Transverse colon (tissue), 4 donors: ENCODE data around the gene ZNF26. TPM values are rescaled to one million over a fixed set of nuclear protein-coding genes. Genes with fewer than 3 reads are reported as not detected.
"Not testable (repeated sequence)": the region's sequence is repeated elsewhere in the genome, so short reads cannot be mapped to it uniquely, and the experiment has no call there.

ENCODE experiments used
- DNase-seq: peaks from one replicate; pipeline ENCODE4 v3.0.0-alpha.2; 2019
- H3K27ac ChIP-seq, 4 donors: fragments of 200-600 bp; sonication (generic); 2 replicates each; pipeline ENCODE4 v1.5.1; 2016 to 2018; ENCODE audit warnings: inconsistent platforms in 4 of 4
- H3K27me3 ChIP-seq: fragments of 200-600 bp; sonication (generic); 2 replicates; pipeline ENCODE4 v1.5.1; 2017; ENCODE audit warnings: inconsistent platforms
- H3K36me3 ChIP-seq, 4 donors: fragments of 200-600 bp; sonication (generic); 2 replicates each; pipeline ENCODE4 v1.5.1; 2017 to 2019; ENCODE audit warnings: inconsistent platforms in 4 of 4
- H3K4me1 ChIP-seq, 4 donors: fragments of 200-600 bp; sonication (generic); 2 replicates each; pipeline ENCODE4 v1.5.1; 2017 to 2020; ENCODE audit warnings: inconsistent platforms in 4 of 4
- H3K4me3 ChIP-seq, 4 donors: fragments of 200-600 bp; sonication (generic); 1 replicate in 1 of 4; 2 replicates in 3 of 4; pipeline versions ENCODE4 v1.5.1 to v1.6.1; 2017 to 2019; ENCODE audit warnings: inconsistent platforms in 4 of 4
- H3K9me3 ChIP-seq, 2 donors: fragments of 200-600 bp; sonication (generic); 2 replicates each; pipeline ENCODE4 v1.5.1; 2017 to 2019; ENCODE audit warnings: inconsistent platforms in 2 of 2
- CTCF ChIP-seq, 5 experiments: fragments of 200-600 bp in 3 of 5; fragments of 450-650 bp in 2 of 5; sonication (generic) in 3 of 5; IDR thresholded peaks; 1 replicate in 2 of 5; 2 replicates in 3 of 5; pipeline ENCODE4 v1.5.1; 2016 to 2017; ENCODE audit warnings: antibody characterized with exemption in 5 of 5, inconsistent platforms in 3 of 5, mild to moderate bottlenecking in 2 of 5, moderate library complexity in 1 of 5
- EP300 ChIP-seq: sonication (generic); formaldehyde crosslinking; IDR thresholded peaks from one replicate; pipeline ENCODE4 v1.6.1; 2017; ENCODE audit warnings: antibody characterized with exemption, low read depth
- POLR2A ChIP-seq: fragments of 450-650 bp; IDR thresholded peaks from one replicate; pipeline ENCODE4 v1.6.1; 2016; ENCODE audit warnings: antibody characterized with exemption, mild to moderate bottlenecking, moderate library complexity
- POLR2AphosphoS5 ChIP-seq, 3 donors: sonication (generic); formaldehyde crosslinking; IDR thresholded peaks; one replicate each; pipeline ENCODE4 v1.6.1; 2016; ENCODE audit warnings: antibody characterized with exemption in 3 of 3
- WGBS, 2 donors: methylation state at CpG; one replicate each; pipeline ENCODE4 v1.1.5; 2018; ENCODE audit warnings: low coverage in 1 of 2; 5-methylcytosine and 5-hydroxymethylcytosine counted together
- in situ Hi-C, 4 donors: fragments of 200-750 bp; cut with MboI; loops; one replicate each; pipeline versions ENCODE4 v1.15.0 to v1.15.1; 2017; ENCODE audit warnings: low sequenced_read_pairs in 3 of 4, low pct_ligation_motif_present in 1 of 4, low pct_unique_long_range_greater_than_20kb in 1 of 4
- intact Hi-C: fragments of 100-400 bp; cut with DNase I; formaldehyde crosslinking; loops from one replicate; pipeline ENCODE4 v1.15.1; 2023; ENCODE audit warnings: low total_unique reads
- total RNA-seq, 4 donors: library from RNA; depleted of rRNA; stranded (reverse); fragments of >200 nt; gene quantifications; one replicate each; pipeline ENCODE4 v1.1.0, GENCODE V29; 2016

The ZNF26 gene
- 10 to 100 TPM; 12.7 to 26.3 (median 18.5) TPM for total RNA-seq

GRCh38 chr12:132986001-132986884 is at the start of gene ZNF26:
TSS of gene ZNF26 (plus strand) at chr12:132986367. CDS start at chr12:132986841, 474 bp downstream.
- intact Hi-C loops (no loop called here), in situ Hi-C loops (no loop called here)
- Histone ChIP-seq H3K9me3 (peaks cover 31% of the 10 kb centered on the region in 2 donors), H3K27ac (peak within 1 kb of the TSS; percentile 78 to 93 (median 92)), H3K4me1 (peaks cover 0 to 18% (median 8%) of the 10 kb centered on the region in 4 donors), H3K27me3 (no peaks in the 10 kb centered on the region), H3K4me3 (peak within 1 kb of the TSS; percentile 79 to 98 (median 94)), H3K36me3 (peaks cover 0 to 25% (median 9%) of the 10 kb centered on the region in 4 donors)
- TF ChIP-seq EP300: no peak
- TF ChIP-seq POLR2A: peak; percentile 69
- peak; percentile 76 to 84 (median 81) for TF ChIP-seq POLR2AphosphoS5 (IDR thresholded peaks at IDR 0.05)
- DNase-seq: peak; percentile 93
- 1 to 20% methylated on average over 1 to 70 of the region's 76 CpGs for WGBS, 2 donors

GRCh38 chr12:132936921-132937320 is 49.2 kb upstream of the ZNF26 start:
- not testable (repeated sequence) for H3K4me3 ChIP-seq

GRCh38 chr12:132937476-132937875 is 48.7 kb upstream of the ZNF26 start:
- intact Hi-C loops (no loop called here), in situ Hi-C loops (no loop called here)
- no peak for DNase-seq
- Histone ChIP-seq H3K27ac (no peak overlapping the region), H3K4me3 (no peak overlapping the region), H3K27me3 (no peaks in the 10 kb centered on the region), H3K4me1 (no peaks in the 10 kb centered on the region), H3K9me3 (peaks cover 51 to 74% of the 10 kb centered on the region in 2 donors), H3K36me3 (peaks cover 0 to 26% (median 9%) of the 10 kb centered on the region in 4 donors)
- 92 to 100% methylated on average over 2 of the region's 2 CpGs for WGBS, 2 donors
- no peak for TF ChIP-seq EP300
- TF ChIP-seq POLR2AphosphoS5 (IDR thresholded peaks at IDR 0.05): no peak
- no peak for TF ChIP-seq POLR2A
- no peak for TF ChIP-seq CTCF (IDR thresholded peaks at IDR 0.05)

More at GRCh38 chr12:132936921-132937320, 49.2 kb upstream of the ZNF26 start:
- WGBS, 2 donors: 97 to 100% methylated on average over 7 to 8 of the region's 8 CpGs
- intact Hi-C loops, H3K27ac ChIP-seq, DNase-seq, H3K27me3 ChIP-seq, H3K4me1 ChIP-seq, in situ Hi-C loops: not testable (repeated sequence)
- peaks cover 0 to 25% (median 7%) of the 10 kb centered on the region in 4 donors for H3K36me3 ChIP-seq
- peaks cover 51 to 74% of the 10 kb centered on the region in 2 donors for H3K9me3 ChIP-seq

- in situ Hi-C loops, H3K27ac ChIP-seq, H3K4me1 ChIP-seq, H3K27me3 ChIP-seq, intact Hi-C loops, DNase-seq, H3K4me3 ChIP-seq: not testable (repeated sequence)
- Histone ChIP-seq H3K36me3 (peaks cover 0 to 31% (median 15%) of the 10 kb centered on the region in 4 donors), H3K9me3 (peaks cover 51 to 76% of the 10 kb centered on the region in 2 donors)
- 98% methylated on average over 23 of the region's 25 CpGs; no CpG with 5 or more reads in 1 of the 2 donors for WGBS, 2 donors
Observed at GRCh38 chr12:132938807-132939206, 47.4 kb upstream of the ZNF26 start.

- intact Hi-C loops (no loop called here), in situ Hi-C loops (no loop called here)
- H3K27me3 ChIP-seq: no peaks in the 10 kb centered on the region
- H3K9me3 ChIP-seq: peaks cover 47 to 78% of the 10 kb centered on the region in 2 donors
- TF ChIP-seq CTCF (IDR thresholded peaks at IDR 0.05): no peak
- no peak for TF ChIP-seq POLR2A
- TF ChIP-seq POLR2AphosphoS5 (IDR thresholded peaks at IDR 0.05): no peak
- no peak for DNase-seq
- 96 to 100% methylated on average over 1 to 15 of the region's 15 CpGs for WGBS, 2 donors
- H3K4me1 ChIP-seq: no peaks in the 10 kb centered on the region
- H3K4me3 ChIP-seq: no peak overlapping the region
- peaks cover 0 to 45% (median 25%) of the 10 kb centered on the region in 4 donors for H3K36me3 ChIP-seq
- no peak overlapping the region for H3K27ac ChIP-seq
Observed at GRCh38 chr12:132940071-132940719, 46.0 kb upstream of the ZNF26 start.
